Stimulated activated CD4-positive, alpha-beta T cell treated with anti-CD3 and anti-CD28 coated beads, Interleukin-12 subunit alpha, Interleukin-12 subunit beta, amount 100 ng/mL, for 48 hours (primary cell): ENCODE results near the gene NPY4R.
"Not testable (repeated sequence)": the region's sequence is repeated elsewhere in the genome, so short reads cannot be mapped to it uniquely, and the experiment has no call there.

Experiments
- DNase-seq, 3 donors: peaks; one replicate each; pipeline ENCODE4 v3.0.0-alpha.2; 2020; ENCODE audit warnings: low read depth in 2 of 3, low spot score in 1 of 3

Gene NPY4R

GRCh38 chr10:46457071-46457470 lies 8.7 kb downstream of the NPY4R start:
- DNase-seq, result not testable (repeated sequence)

DNA sequence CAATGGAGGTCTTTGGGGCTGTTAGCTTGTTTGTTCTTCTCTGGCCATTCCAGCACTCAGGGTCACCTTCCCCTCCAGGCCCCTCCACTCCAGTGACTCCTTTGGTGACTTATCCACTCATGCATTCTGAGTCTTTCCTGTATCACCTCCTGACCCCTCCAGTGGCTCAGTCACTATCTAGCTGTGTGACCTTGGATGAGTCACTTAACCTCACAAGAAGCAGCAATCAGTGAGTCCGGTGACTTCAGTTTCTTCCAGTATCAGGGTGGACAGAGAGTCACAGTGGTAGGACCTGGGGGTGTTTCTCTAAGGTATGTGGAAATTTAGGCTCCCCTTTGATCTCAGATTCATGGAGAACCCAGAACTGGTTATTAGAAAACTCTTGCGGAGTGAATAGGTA lies 9.8 kb downstream of the NPY4R start:
- DNase-seq, result not testable (repeated sequence)

DNA sequence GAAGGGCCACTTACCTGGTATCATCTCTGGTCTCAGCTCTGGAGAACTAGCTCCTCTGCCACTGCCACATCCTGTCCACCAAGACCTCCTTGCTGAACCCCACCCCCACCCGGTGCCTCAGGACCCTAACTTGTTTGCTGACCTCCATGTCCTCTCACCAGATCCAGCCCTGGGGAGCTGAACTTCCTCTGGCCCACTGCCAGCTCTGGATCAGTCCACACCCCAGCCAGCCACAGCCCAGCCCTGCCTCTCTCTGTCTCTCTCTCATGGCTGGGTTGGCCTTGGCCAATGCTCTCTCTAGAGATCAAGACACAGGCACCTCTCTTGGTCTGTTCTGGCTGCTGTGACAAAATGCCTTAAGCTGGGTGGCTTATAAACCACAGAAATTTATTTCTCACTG lies 14.4 kb downstream of the NPY4R start:
- not testable (repeated sequence) for DNase-seq

- DNase-seq, result not testable (repeated sequence)
Measured at GRCh38 chr10:46450829-46451228, 14.9 kb downstream of the NPY4R start.

DNA sequence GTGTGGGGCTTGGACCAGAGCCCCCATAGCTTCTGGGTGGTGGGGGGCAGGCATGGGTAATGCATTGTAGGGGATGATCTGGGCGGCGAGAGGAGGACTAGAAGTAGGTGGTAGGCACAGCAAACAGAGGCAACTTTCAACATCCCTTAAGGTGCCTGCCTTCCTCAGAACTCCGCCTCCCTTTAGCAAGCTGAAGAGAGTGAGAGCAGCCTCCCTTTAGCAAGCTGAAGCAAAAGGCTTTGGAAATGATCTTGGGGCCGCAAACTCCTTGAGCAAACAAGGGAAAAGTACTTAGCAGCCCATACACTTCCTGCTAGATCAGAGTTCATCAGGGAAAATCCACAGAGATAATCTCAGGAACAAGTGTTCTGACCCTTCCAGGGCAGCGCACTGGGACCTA lies 18.3 kb downstream of the NPY4R start:
- not testable (repeated sequence) for DNase-seq

DNA sequence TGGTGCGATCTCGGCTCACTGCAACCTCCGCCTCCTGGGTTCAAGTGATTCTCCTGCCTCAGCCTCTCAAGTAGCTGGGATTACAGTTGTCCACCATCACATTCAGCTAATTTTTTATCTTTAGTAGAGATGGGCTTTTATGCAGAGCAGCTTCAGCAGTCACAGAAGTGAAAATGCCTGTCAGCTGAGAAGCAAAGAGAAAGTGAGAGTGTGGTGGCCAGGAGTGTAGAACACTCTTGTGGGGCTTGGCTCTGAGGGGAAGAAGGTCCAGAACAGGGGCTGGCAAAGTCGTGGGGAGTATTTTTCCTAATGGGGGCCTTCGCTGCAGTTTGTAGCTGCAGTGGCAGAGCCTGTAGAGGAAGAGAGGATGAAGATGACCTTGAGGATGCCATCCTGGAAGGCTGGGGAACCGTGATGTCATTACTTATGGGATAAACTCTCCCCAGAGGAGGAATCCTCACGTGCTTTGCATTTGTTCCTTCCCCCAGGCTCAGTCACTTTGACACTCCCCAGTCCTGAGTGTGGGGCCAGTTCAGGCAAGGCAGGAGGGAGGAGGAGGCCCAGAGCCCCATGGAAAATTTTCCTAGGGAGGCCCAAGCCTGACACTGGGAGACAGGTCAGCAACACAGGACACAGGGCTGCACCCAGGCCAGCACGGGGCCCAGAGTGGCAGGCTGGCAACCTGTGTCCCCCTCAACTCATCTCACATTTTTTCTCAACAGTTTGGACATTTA lies 20.2 kb downstream of the NPY4R start:
- DNase-seq, result not testable (repeated sequence)

- not testable (repeated sequence) for DNase-seq
Measured at GRCh38 chr10:46443422-46443821, 22.3 kb downstream of the NPY4R start.

DNA sequence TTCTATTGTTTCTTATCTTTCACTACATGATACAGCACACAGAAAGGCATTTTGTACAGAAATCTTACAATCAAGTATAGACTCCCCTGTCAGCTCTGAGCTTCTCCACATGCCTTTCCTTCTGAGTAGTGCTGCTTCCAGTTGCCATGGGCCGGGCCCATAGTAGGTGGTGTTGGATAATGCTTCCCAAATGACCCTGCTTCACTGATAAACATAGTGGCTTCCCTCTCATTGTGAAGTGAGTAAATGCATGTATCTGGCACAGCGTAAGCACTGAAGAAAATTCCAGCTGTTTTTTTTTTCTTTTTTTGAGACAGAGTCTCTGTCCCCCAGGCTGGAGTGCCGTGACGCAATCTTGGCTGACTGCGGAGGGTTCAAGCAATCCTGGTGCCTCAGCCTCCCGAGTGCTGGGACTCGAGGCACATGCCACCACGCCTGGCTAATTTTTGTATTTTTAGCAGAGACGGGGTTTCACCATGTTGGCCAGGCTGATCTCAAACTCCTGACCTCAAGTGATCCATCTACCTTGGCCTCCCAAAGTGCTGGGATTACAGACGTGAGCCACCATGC lies 23.0 kb downstream of the NPY4R start:
- DNase-seq, result not testable (repeated sequence)

GRCh38 chr10:46441837-46442278 lies 23.9 kb downstream of the NPY4R start:
- DNase-seq, result not testable (repeated sequence)

DNA sequence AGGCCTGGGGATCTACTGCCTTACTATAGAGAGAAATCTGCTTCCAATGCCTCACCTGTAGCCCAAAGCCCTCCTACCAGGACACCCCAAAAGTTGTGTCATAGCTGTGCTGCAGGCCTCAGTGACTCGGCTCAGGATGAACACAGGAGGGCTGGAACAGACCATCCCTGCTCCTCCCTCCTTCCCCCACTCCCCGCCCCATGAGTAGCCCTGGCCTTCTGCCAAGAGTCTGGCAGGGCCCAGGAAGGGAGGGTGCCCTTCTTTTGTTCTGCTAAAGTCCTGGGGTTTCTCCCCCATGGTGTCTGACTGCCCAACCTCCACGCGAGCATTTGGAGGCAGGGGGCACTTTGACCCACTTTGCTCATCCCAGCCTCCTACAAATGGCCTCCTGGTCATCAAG lies 24.8 kb downstream of the NPY4R start:
- not testable (repeated sequence) for DNase-seq

DNA sequence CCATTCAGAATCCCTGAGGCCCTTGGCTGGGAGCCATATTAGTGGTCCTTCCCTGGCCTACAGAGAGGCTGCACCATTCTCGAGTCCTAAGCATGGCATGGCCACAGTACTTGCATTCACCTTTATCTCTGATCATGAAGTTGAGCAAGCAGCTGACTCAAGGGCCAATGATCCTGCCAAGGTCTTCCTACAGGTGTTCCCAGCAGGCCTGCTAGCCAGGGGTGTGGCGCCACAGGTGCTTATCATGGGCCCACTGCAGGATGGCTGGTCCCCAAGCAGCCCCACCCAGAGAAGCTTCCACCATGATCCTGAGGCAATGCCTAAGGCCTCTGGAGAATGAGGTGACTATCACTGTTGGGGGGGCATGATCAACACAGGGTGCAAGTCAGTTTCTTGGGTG lies 42.2 kb downstream of the NPY4R start:
- DNase-seq, result not testable (repeated sequence)

DNA sequence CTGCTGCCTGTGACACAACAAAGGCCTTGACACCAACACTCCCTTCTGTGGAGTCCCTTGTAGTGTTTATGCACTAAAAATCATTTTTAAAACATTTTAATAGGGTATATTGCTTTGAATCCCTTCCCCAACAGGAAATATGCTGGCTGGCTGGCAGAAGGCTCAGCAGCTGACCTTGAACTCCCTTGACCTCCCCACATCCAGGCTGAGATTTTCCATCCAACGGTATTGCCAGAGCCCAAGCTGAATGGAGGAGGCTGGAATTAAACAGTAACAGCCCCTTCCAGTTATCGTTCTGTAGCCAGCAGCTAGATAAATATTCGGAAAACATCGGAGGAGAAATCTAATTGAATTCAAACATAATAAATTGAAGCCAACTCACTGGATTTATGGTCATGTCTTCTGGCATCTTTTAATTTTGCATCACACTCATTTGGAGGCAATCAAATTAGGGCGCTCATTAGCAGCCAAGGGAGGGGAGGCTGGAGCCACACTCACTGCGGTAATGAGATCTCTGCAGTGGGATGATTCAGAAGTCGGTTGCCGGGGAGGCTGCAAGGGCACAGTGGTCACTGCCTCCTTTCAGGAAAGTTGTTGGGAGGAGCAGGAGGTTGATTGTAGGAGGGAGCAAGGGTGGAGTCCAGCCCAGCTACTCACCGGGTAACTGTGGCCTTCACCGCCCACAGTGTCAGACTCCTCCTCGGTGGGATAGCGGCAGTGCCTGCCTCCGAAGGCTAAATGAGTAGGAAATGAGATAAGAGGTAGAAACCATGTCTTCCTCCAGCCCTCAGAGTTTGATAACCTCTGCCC lies 46.0 kb downstream of the NPY4R start:
- DNase-seq, result not testable (repeated sequence)

DNA sequence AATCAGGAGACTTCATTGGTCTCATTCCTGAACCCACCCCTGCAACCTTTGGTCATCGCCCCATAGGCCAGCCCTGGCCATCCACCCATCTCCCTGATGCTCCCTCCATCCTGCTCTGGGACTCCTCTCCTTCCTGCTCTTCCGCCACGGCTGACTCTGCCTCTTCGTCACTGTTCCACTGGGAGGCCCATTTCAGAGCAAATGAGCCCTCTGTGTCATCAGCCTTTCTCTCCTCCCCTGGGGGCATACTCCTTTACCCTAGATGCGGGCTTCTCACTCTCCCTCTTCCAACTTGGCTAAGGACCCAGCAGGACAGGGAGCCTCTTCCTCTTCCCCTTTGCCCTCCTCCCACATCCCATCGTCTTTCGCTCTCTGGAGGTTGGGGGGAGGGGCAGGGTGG lies 47.5 kb downstream of the NPY4R start:
- DNase-seq, result not testable (repeated sequence)

- not testable (repeated sequence) for DNase-seq
Measured at GRCh38 chr10:46415291-46415690, 50.5 kb downstream of the NPY4R start.

- DNase-seq, result not testable (repeated sequence)
Measured at GRCh38 chr10:46412665-46413064, 53.1 kb downstream of the NPY4R start.

DNA sequence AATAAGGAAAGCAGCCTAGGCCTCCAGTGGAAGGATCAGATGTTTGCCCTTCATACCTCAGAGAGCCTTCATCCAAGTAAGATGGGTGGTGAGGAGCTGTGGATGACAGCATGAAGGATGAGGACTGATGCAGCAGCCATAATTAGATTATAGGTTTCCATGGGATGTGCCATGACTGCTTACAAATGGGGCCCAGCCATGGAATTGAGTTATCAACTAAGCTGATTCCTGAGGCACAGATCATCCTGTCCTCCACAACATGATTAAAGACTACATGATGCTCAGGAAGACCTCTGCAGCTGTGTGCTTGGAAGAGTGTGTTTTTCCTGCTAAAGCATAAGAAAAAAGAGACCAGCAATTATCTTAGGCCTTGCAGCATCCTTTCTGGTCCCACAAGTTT lies 54.6 kb downstream of the NPY4R start:
- not testable (repeated sequence) for DNase-seq
